HEK293 (cell line): Measurements from ENCODE around the gene GNAZ.

ENCODE experiments used
- CTCF ChIA-PET: fragments of 350-600 bp; formaldehyde crosslinking; extraction: SDS; loops from one replicate; lab custom pipeline; 2021; ENCODE audit warnings: antibody characterized with exemption; lab: Yijun Ruan, JAX
- POLR2A ChIA-PET: fragments of 300-600 bp; formaldehyde crosslinking; extraction: SDS; loops from one replicate; lab custom pipeline; 2020; ENCODE audit warnings: antibody characterized with exemption, inconsistent platforms; lab: Yijun Ruan, JAX
- H3K27ac ChIP-seq: fragments of 200-500 bp; sonication (Bioruptor generic); 2 replicates; pipeline ENCODE4 v1.5.1; 2014; ENCODE audit warnings: low read depth, low read length, control low read depth, inconsistent platforms; ENCODE audit errors: extremely low read depth
- H3K36me3 ChIP-seq, 2 experiments: fragments of 200-500 bp in 1 of 2; sonication (Bioruptor generic) in 1 of 2; 1 replicate in 1 of 2; 2 replicates in 1 of 2; pipeline ENCODE4 v1.5.1; 2014 to 2017; ENCODE audit warnings: inconsistent platforms in 2 of 2, low read length in 2 of 2; ENCODE audit not compliant: control insufficient read depth in 2 of 2, insufficient read depth in 1 of 2
- H3K4me1 ChIP-seq: fragments of 200-500 bp; sonication (Bioruptor generic); 2 replicates; pipeline ENCODE4 v1.5.1; 2014; ENCODE audit warnings: mild to moderate bottlenecking, low read length, inconsistent platforms; ENCODE audit not compliant: control insufficient read depth, insufficient read depth
- H3K4me3 ChIP-seq: 2 replicates; pipeline ENCODE4 v1.5.1; 2011; ENCODE audit warnings: low read depth, mild to moderate bottlenecking, control low read depth, low read length, moderate library complexity
- H3K9me3 ChIP-seq: fragments of 200-500 bp; sonication (Bioruptor generic); 2 replicates; pipeline ENCODE4 v1.5.1; 2014; ENCODE audit warnings: low read depth, low read length, inconsistent platforms; ENCODE audit not compliant: control insufficient read depth, insufficient read depth
- GLI4 ChIP-seq: fragments of 450-650 bp; formaldehyde crosslinking; IDR thresholded peaks from 2 replicates; pipeline ENCODE4 v1.5.1; 2016; ENCODE audit warnings: missing biosample characterization, missing genetic modification characterization
- MEIS1 ChIP-seq: sonication (generic); formaldehyde crosslinking; IDR thresholded peaks from 2 replicates; pipeline ENCODE4 v1.8.1; 2022; ENCODE audit warnings: missing genetic modification reagents, mild to moderate bottlenecking, borderline replicate concordance
- PRDM10 ChIP-seq: fragments of 450-650 bp; formaldehyde crosslinking; IDR thresholded peaks from 2 replicates; pipeline ENCODE4 v1.5.1; 2016; ENCODE audit warnings: missing biosample characterization, missing genetic modification characterization
- PRDM4 ChIP-seq: fragments of 450-650 bp; formaldehyde crosslinking; IDR thresholded peaks from 2 replicates; pipeline ENCODE4 v1.5.1; 2017; ENCODE audit warnings: missing biosample characterization, missing genetic modification characterization
- YY2 ChIP-seq: fragments of 450-650 bp; formaldehyde crosslinking; IDR thresholded peaks from 2 replicates; pipeline ENCODE4 v1.5.1; 2016; ENCODE audit warnings: missing biosample characterization, missing genetic modification characterization
- ZNF184 ChIP-seq: fragments of 450-650 bp; IDR thresholded peaks from 2 replicates; pipeline ENCODE4 v1.5.1; 2018; ENCODE audit warnings: missing biosample characterization, mild to moderate bottlenecking, missing genetic modification characterization
- ZNF221 ChIP-seq: fragments of 450-650 bp; formaldehyde crosslinking; IDR thresholded peaks from 2 replicates; pipeline ENCODE4 v1.5.1; 2017; ENCODE audit warnings: missing biosample characterization, missing genetic modification characterization, borderline replicate concordance
- ZNF398 ChIP-seq: fragments of 450-650 bp; formaldehyde crosslinking; IDR thresholded peaks from 2 replicates; pipeline ENCODE4 v1.5.1; 2017; ENCODE audit warnings: missing biosample characterization, missing genetic modification characterization
- ZNF585B ChIP-seq: fragments of 450-650 bp; formaldehyde crosslinking; IDR thresholded peaks from 2 replicates; pipeline ENCODE4 v1.5.1; 2016; ENCODE audit warnings: missing biosample characterization, missing genetic modification characterization
- ZNF629 ChIP-seq: fragments of 450-650 bp; formaldehyde crosslinking; IDR thresholded peaks from 2 replicates; pipeline ENCODE4 v1.5.1; 2017; ENCODE audit warnings: missing biosample characterization, missing genetic modification characterization
- ZNF701 ChIP-seq: fragments of 450-650 bp; formaldehyde crosslinking; IDR thresholded peaks from 2 replicates; pipeline ENCODE4 v1.5.1; 2016; ENCODE audit warnings: missing biosample characterization, missing genetic modification characterization
- ZNF785 ChIP-seq: fragments of 450-650 bp; formaldehyde crosslinking; IDR thresholded peaks from 2 replicates; pipeline ENCODE4 v1.5.1; 2016; ENCODE audit warnings: missing biosample characterization, missing genetic modification characterization
- ZSCAN5A ChIP-seq: fragments of 450-650 bp; formaldehyde crosslinking; IDR thresholded peaks from 2 replicates; pipeline ENCODE4 v1.5.1; 2016; ENCODE audit warnings: missing biosample characterization, missing genetic modification characterization
- TF ChIP-seq, protein P1 (sequence below): fragments of 450-650 bp; formaldehyde crosslinking; IDR thresholded peaks from 2 replicates; pipeline ENCODE4 v1.5.1; 2016; ENCODE audit warnings: missing biosample characterization, missing genetic modification characterization
- TF ChIP-seq, protein P2 (sequence below): fragments of 450-650 bp; formaldehyde crosslinking; IDR thresholded peaks from 2 replicates; pipeline ENCODE4 v1.5.1; 2016; ENCODE audit warnings: missing biosample characterization, missing genetic modification characterization
- TF ChIP-seq, protein P3 (sequence below): fragments of 450-650 bp; formaldehyde crosslinking; IDR thresholded peaks from 2 replicates; pipeline ENCODE4 v1.5.1; 2016; ENCODE audit warnings: missing biosample characterization, missing genetic modification characterization

Gene GNAZ

DNA sequence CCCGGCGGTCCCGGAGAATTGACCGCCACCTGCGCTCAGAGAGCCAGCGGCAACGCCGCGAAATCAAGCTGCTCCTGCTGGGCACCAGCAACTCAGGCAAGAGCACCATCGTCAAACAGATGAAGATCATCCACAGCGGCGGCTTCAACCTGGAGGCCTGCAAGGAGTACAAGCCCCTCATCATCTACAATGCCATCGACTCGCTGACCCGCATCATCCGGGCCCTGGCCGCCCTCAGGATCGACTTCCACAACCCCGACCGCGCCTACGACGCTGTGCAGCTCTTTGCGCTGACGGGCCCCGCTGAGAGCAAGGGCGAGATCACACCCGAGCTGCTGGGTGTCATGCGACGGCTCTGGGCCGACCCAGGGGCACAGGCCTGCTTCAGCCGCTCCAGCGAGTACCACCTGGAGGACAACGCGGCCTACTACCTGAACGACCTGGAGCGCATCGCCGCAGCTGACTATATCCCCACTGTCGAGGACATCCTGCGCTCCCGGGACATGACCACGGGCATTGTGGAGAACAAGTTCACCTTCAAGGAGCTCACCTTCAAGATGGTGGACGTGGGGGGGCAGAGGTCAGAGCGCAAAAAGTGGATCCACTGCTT lies 25.5 kb downstream of the GNAZ start (continued):
- TF ChIP-seq PRDM10 (tag by site-specific recombination) (no peak), MEIS1 (CRISPR knock-in tag) (no peak), ZNF629 (tag by site-specific recombination) (no peak), YY2 (no peak), ZSCAN5A (tag by site-specific recombination) (no peak)
- TF ChIP-seq, protein P1, sequence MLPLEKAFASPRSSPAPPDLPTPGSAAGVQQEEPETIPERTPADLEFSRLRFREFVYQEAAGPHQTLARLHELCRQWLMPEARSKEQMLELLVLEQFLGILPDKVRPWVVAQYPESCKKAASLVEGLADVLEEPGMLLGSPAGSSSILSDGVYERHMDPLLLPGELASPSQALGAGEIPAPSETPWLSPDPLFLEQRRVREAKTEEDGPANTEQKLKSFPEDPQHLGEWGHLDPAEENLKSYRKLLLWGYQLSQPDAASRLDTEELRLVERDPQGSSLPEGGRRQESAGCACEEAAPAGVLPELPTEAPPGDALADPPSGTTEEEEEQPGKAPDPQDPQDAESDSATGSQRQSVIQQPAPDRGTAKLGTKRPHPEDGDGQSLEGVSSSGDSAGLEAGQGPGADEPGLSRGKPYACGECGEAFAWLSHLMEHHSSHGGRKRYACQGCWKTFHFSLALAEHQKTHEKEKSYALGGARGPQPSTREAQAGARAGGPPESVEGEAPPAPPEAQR (tag by site-specific recombination), result no peak
- TF ChIP-seq, protein P2, sequence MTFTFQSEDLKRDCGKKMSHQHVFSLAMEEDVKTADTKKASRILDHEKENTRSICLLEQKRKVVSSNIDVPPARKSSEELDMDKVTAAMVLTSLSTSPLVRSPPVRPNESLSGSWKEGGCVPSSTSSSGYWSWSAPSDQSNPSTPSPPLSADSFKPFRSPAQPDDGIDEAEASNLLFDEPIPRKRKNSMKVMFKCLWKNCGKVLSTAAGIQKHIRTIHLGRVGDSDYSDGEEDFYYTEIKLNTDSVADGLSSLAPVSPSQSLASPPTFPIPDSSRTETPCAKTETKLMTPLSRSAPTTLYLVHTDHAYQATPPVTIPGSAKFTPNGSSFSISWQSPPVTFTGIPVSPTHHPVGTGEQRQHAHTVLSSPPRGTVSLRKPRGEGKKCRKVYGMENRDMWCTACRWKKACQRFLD (tag by site-specific recombination), result no peak

DNA sequence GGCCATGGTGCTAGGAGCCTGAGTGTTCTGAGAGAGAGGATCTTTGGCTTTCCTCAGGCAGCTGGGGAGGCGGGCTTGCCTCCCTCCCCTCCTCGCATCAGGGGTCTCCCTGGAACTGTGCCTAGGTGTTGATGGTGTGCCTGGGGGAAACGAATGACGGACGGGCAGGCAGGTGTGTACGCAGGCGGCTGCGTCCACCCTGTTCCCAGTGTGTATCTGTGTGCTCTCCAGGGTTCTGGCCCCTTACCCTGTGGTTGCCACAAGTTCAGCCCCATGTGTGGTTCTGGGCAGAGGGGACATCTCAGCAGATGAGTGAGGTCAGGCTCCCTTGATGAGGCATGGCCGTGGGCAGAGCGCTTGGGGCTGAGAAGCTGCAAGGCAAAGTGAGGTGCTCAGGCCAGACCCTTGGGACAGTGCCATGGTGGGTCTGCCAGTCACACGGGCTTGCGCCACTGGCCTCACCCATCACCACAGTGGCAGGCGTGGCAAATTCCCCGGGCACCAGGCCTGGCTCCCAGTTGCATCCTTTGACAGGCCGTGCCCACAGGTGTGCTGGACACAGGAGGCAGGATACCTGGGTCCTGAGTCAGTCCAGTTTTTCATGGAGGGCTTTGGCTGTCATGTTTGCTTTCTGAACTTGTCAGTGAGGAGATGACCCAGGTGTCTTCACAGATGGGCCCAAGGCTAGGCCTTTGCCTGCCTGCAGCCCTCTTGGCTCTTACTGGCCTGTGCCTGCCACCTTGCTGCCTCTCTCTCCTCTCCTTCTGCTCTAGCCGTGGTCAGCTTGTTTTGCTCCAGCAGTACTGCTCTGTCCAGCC lies 27.3 kb downstream of the GNAZ start:
- Histone ChIP-seq H3K27ac (no peak overlapping the region), H3K9me3 (no peaks in the 10 kb centered on the region), H3K36me3 (peaks cover 0 to 81% of the 10 kb centered on the region in 2 experiments; a peak in 1 of 3 replicates)
- TF ChIP-seq, protein P3, sequence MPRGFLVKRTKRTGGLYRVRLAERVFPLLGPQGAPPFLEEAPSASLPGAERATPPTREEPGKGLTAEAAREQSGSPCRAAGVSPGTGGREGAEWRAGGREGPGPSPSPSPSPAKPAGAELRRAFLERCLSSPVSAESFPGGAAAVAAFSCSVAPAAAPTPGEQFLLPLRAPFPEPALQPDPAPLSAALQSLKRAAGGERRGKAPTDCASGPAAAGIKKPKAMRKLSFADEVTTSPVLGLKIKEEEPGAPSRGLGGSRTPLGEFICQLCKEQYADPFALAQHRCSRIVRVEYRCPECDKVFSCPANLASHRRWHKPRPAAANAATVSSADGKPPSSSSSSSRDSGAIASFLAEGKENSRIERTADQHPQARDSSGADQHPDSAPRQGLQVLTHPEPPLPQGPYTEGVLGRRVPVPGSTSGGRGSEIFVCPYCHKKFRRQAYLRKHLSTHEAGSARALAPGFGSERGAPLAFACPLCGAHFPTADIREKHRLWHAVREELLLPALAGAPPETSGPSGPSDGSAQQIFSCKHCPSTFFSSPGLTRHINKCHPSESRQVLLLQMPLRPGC (tag by site-specific recombination), result no peak
- no peak for TF ChIP-seq ZNF785 (tag by site-specific recombination)
- TF ChIP-seq ZNF701, result no peak
- no peak for TF ChIP-seq GLI4 (tag by site-specific recombination)
- no peak for TF ChIP-seq ZNF585B
- no peak for TF ChIP-seq ZNF398 (tag by site-specific recombination)
- no peak for TF ChIP-seq ZNF221
- no peak for TF ChIP-seq PRDM4 (tag by site-specific recombination)
- no peak for TF ChIP-seq ZNF184 (tag by site-specific recombination)
- TF ChIP-seq, all 188 proteins: peak for 0
- Histone ChIP-seq H3K4me3 (no peak overlapping the region), H3K4me1 (no peaks in the 10 kb centered on the region)
- ChIA-PET CTCF (interaction anchor here (0.5 to 0.9 kb wide), 3 partner anchors 20 to 301 kb away, joined by 3 read pairs; no protein-coding TSS in a partner anchor), POLR2A (no interaction called here)
